KBM-7 (cell line): ENCODE measurements around the gene CXXC5.

Experiments
- DNase-seq: peaks from one replicate; pipeline ENCODE4 v3.0.0-alpha.2; 2015
- in situ Hi-C: fragments of 300-500 bp; cut with MboI; formaldehyde crosslinking; loops from 2 replicates; pipeline ENCODE4 v1.14.3; 2020; ENCODE audit warnings: low sequenced_read_pairs, low pct_unique_long_range_greater_than_20kb, mixed read lengths

CXXC5 gene

GRCh38 chr5:139647506-139648204, 494 bp upstream of the CXXC5 start:
- in situ Hi-C loops, result no loop called here
- DNase-seq, result peak; percentile 63

DNA sequence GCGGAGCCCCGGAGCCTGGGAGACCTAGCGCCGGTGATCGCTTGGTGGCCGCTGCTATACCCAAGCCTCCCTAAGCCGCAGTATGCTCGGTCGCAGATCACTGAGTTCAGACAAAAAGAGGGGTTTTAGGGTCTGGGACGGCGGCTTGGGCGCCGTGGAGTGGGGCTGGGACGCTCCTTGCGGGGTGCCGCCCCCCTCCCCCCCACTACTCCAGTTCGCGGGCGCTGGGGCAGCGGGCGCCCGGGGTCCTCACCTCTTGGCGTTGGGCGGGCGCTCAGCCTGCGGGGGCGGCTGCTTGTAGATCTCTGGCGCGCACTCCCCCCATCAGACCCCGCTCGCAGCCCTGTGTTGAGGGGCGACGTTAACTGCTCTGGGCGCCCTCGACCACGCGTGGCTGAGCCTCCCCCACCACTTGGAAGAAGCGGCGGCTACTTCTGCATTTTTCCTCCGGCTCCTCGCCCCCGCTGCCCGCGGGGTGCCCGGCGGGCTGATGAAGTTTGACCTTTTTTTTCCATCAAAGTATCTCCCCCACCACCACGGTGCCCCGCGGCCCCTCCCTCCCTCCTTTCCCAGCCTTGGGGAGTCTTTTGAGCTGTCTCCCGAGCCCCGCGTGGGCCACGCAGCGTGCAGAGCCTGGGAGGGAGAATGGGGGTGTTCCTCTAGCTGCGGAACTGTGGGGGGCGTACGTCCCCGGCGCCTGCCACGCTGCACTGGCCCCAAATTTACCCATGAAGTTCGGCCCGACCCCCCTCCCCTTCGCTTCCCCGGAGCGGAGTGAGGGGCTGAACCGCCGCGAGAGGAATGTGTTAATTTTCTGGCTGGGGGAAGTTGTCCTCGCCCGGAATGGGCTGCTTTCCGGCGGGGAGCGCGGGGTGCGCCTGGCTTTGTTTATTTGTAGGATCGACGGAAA, 1.2 kb downstream of the CXXC5 start:
- peak; percentile 70 for DNase-seq
- in situ Hi-C loops, result no loop called here

DNA sequence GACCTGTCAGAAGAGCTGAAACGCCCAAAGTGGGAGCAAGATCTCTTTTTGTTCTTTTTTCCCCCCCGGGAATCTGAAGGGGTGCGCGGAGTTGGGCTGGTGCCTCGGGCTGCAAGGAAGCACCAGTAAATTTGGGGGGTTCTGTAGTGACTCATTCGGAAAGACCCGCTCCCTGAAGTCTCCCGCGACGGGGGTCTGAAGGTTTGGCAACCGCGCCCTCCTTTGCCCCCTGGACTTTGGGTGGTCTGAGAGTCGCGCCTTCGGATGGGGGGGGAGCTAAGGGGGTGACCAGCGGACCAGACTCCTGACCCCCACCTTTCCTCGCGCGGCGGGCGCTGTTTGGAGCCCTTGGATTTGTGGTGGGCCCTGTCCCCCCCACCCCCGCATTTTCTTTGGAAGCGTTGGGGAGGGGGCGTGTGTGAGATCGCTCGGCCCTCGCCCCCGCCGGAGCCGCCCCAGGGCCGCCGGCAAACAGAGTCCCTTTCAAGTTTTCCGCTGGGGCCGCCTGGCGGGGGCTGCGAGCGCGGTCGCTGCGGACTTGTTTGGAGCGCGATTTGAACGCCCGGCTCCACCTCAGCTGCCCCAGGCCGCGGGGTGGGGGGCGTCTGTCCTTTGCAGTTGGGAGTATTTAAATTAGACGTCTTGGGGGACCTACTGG, 2.0 kb downstream of the CXXC5 start:
- peak; percentile 37 for DNase-seq
- in situ Hi-C loops, result no loop called here

GRCh38 chr5:139650689-139651042, 2.5 kb downstream of the CXXC5 start:
- in situ Hi-C loops, result no loop called here
- peak; percentile 26 for DNase-seq

GRCh38 chr5:139651043-139651834, 3.1 kb downstream of the CXXC5 start:
- in situ Hi-C loops, result no loop called here
- DNase-seq, result no peak

DNA sequence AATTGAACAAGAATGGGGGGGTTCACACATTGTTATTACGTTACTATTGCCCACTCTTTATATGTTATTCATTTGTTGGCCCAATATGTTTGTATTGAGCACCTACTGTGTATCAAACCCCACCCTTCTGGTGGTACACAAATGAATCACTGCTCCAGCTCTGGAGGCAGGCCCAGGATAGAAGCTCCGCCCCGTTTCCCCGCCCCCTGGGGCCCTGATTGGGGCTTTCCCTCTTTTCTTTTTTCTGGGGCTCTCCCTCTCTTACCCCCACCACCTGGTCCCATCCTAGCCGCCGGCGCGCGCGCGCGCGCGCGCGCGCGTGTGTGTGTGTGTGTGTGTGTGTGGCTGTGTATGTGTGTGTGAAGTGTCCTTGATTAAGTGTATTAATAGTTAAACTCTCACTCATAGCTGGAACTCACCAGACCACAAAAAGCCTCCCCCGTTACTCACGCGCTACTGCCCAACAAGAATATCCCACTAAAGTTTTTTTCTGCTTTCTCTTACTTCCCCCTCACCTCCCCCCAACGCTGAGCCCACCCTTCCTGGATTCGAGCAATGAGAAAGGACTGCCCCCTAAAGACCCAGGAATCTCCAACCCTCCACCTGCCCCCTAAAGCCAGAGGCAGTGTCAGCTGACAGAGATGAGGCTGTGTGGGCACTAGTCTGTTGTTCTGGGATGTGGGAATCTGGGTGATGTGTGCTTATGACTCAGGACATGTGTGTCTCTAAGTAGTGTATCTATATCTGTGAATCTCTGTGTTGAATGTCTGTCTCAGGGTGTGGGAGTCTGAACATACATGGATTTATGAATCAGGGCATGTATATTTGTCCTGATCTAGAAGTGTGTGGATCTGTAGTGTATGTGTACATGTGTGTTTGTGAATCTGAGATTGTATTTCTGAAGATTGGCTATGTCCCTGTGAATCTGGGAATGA, 4.0 kb downstream of the CXXC5 start:
- in situ Hi-C loops, result no loop called here
- peak; percentile 87 for DNase-seq

- in situ Hi-C loops, result no loop called here
- peak; percentile 41 for DNase-seq
Measured at GRCh38 chr5:139652788-139653241, 4.7 kb downstream of the CXXC5 start.

- DNase-seq, result no peak
- in situ Hi-C loops, result no loop called here
Measured at GRCh38 chr5:139653616-139654015, 5.5 kb downstream of the CXXC5 start.

DNA sequence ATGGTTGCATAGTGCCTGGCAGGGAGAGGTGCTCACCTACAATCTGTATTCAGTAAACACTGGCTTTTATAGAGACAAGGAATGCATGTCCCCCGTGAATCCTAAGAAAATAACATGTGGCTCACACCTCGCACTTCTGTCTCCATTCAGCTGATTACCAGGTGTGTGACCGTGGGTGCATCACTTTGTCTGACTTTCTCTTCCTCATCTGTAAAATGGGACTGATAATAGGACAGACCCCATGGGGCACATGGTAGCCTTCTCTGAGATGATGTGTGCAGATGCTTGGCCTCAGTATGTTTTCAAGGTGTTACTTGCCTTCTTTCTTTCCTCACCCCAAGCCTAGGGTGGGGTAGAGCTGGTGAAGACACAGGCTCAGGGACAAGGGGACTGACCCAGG, 6.3 kb downstream of the CXXC5 start:
- DNase-seq, result no peak
- in situ Hi-C loops, result no loop called here

DNA sequence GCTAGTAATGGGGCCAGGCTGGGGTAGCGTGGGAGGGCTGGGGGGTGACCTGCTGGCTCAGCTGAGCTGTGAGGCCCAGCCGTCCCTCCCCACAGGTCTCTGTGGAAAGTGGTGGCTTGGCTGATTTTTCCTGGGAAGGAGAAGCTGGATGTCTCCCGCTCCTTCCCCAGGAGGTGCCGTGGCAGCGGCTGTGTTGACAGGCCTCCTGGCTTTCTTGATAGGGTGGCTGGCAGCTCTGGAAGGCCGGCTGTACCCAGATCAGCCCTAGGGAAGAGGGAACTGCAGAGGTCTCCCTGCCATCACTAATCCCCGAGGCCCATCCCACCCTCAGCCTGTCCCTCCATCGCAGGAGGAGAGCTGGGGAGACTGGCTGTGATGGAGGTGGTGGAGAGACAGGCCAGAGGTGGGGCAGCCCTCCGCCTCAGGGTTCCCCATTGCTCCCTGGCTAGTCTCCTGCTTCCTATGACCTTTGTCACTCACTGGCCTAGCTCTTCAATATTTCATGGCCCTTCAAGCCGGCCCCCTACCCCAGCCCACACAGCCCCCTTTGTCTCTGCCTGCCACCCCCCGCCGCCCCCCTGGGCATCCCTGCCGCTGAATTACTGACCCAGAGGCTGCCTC, 6.8 kb downstream of the CXXC5 start:
- in situ Hi-C loops, result no loop called here
- DNase-seq, result no peak

DNA sequence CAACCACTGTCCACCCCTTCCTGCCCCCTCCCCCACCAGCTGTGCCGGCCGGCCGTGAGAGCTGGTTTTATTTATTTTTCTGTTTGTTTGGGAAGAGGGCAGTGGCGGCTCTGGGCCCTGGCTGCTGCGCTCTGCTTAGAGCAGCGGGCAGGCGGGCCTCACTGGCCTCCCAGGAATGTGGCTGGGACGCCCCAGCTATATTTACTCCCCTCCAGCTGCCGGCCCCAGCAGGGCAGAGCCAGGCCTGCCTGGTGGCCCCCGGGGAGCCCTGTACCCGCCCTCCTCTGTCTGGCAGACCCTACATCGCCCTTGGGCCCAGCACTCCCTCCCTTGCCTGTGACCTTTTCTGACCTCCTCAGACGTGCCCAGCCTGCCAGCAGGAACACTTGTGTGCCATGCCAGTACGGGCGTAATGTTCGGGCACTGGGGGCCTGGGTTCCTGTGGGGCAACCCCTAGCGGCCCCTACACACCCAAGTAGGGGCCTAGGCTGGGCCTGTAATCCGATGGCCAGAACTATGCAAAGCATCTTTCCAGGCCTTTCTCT, 7.7 kb downstream of the CXXC5 start:
- DNase-seq, result no peak
- in situ Hi-C loops, result no loop called here

GRCh38 chr5:139657363-139658321, 9.5 kb downstream of the CXXC5 start:
- DNase-seq, result peak; percentile 87
- in situ Hi-C loops, result no loop called here

DNA sequence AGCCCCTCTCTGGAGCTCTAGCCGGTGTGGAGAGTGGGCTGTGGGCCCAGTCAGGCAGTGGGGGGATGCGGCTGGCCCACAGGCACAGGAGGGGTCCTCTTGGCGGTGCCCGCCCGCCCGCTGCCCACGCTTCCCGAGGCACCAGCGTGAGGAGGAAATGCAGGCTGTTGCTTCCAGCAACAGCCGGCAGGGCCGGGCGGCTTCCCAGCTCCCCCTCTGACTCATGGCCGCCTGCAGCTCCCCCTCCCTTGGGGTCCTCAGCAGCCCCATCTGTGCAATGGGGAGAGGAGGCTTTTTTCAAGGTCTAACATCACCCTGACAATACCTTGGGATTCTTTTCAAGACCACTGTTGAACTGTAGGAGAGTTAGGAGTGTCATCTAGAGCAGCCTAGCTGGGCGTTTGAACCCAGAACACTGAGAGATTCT, 10.4 kb downstream of the CXXC5 start:
- in situ Hi-C loops, result no loop called here
- peak; percentile 35 for DNase-seq

GRCh38 chr5:139658928-139659667, 10.9 kb downstream of the CXXC5 start:
- DNase-seq, result no peak
- in situ Hi-C loops, result no loop called here

DNA sequence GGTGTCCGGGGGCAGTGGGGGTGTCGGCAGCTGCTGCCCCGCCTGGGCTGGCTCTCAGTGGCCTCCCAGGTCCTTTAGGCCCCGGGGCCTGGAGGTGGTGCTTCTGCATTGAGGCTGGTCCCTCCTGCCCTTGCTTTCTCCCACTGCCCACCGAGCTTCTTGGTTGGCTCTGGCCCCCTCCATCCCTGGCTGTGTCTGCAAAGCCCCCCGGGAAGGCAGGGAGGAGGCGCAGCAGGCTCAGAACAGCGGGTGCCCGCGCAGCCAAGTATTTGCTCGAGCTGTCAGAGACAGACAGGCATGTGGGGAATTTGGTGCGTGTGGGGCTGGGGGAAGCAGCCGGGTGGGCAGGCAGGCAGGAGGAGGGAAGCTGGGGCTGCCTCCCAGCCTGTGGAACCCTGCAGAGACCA, 11.5 kb downstream of the CXXC5 start:
- in situ Hi-C loops, result no loop called here
- DNase-seq, result no peak
